Measurements from ENCODE around the gene SULT4A1. TPM values are rescaled to one million over a fixed set of nuclear protein-coding genes. Genes with fewer than 3 reads are reported as not detected.

SULT4A1 gene
- total RNA-seq, 1 experiment from 2014 or later = 8.4 TPM

- H3K27me3 ChIP-seq (ENCODE audit: insufficient read depth, low read length) = peaks cover 51% of the 10 kb centered on the region
- no peaks in the 10 kb centered on the region for H3K4me1 ChIP-seq (ENCODE audit: control insufficient read depth in 1 of 2, insufficient read depth in 2 of 2, low read length in 2 of 2)
- H3K4me2 ChIP-seq (ENCODE audit: low read length) = no peak overlapping the region
- H3K9me3 ChIP-seq (ENCODE audit: control insufficient read depth in 1 of 2, insufficient read depth in 1 of 2, low read depth in 1 of 2, low read length in 2 of 2) = no peaks in the 10 kb centered on the region
- H3K4me3 ChIP-seq (replicated peaks in 1 of 2; ENCODE audit: low read depth in 1 of 2, low read length in 2 of 2) = no peak overlapping the region
- H3K79me2 ChIP-seq (ENCODE audit: insufficient read depth, low read length) = no peaks in the 10 kb centered on the region
- no peaks in the 10 kb centered on the region for H3K9me2 ChIP-seq (ENCODE audit: insufficient read depth)
- ATAC-seq (no peak), DNase-seq (ENCODE audit: low read depth, low spot score) (no peak)
- H3K27ac ChIP-seq (ENCODE audit: low read depth, low read length) = no peak overlapping the region
- RAD21 ChIA-PET (ENCODE audit: low non-redundant PET in 1 of 2, low total read pairs in 2 of 2, uncharacterized antibody in 2 of 2, unreplicated experiment in 2 of 2) = no interaction called here
- no peak overlapping the region for H2AFZ ChIP-seq (ENCODE audit: low read depth, low read length, poor library complexity, severe bottlenecking)
- intact Hi-C loops (cut with micrococcal nuclease) = no loop called here
- no peak for TF ChIP-seq CTCF (IDR thresholded peaks at IDR 0.05 in 2 of 3, conservative IDR thresholded peaks at IDR 0.05 in 1 of 3; ENCODE audit: borderline replicate concordance in 1 of 3, insufficient read depth in 1 of 3, low read depth in 2 of 3, low read length in 2 of 3)
- TF ChIP-seq RAD21 (IDR thresholded peaks at IDR 0.05; ENCODE audit: low read depth) = no peak
- no peaks in the 10 kb centered on the region for H3K36me3 ChIP-seq (ENCODE audit: control insufficient read depth in 1 of 2, insufficient read depth in 2 of 2, low read length in 2 of 2)
- POLR2A ChIA-PET = no interaction called here
- no peak overlapping the region for H3K9ac ChIP-seq (ENCODE audit: low read length)
- CTCF ChIA-PET = no interaction called here
- no TSS peak for BruUV-seq (replicated peaks)
- H4K20me1 ChIP-seq (ENCODE audit: insufficient read depth) = no peaks in the 10 kb centered on the region; the same call in 1 of the 2 replicates
Observed at GRCh38 chr22:43789452-43789851, 72.9 kb downstream of the SULT4A1 start.

- no peak overlapping the region for H3K27ac ChIP-seq (ENCODE audit: low read depth, low read length)
- 0 out of 2 replicates have a peak, but pooled peaks cover 17% of the 10 kb centered on the region for H3K27me3 ChIP-seq (ENCODE audit: insufficient read depth, low read length)
- no peak overlapping the region for H3K4me3 ChIP-seq (replicated peaks in 1 of 2; ENCODE audit: low read depth in 1 of 2, low read length in 2 of 2)
- no peak overlapping the region for H3K9ac ChIP-seq (ENCODE audit: low read length)
- H3K4me1 ChIP-seq (ENCODE audit: control insufficient read depth in 1 of 2, insufficient read depth in 2 of 2, low read length in 2 of 2) = no peaks in the 10 kb centered on the region
- no peaks in the 10 kb centered on the region for H3K79me2 ChIP-seq (ENCODE audit: insufficient read depth, low read length)
- TF ChIP-seq ATF3 (IDR thresholded peaks at IDR 0.05) (no peak), ZBTB33 (IDR thresholded peaks at IDR 0.05; ENCODE audit: extremely low read depth, insufficient replicate concordance, low read length) (no peak), EZH2phosphoT487 (IDR thresholded peaks at IDR 0.05; ENCODE audit: borderline replicate concordance) (no peak), SRF (IDR thresholded peaks at IDR 0.05; ENCODE audit: low read depth) (no peak), CBX3 (IDR thresholded peaks at IDR 0.05; ENCODE audit: low read depth) (no peak), CTCF (IDR thresholded peaks at IDR 0.05 in 2 of 3, conservative IDR thresholded peaks at IDR 0.05 in 1 of 3; ENCODE audit: borderline replicate concordance in 1 of 3, insufficient read depth in 1 of 3, low read depth in 2 of 3, low read length in 2 of 3) (peak in 2 of 3 experiments; percentile 45 to 60; a peak in 4 of 6 replicates), YY1 (IDR thresholded peaks at IDR 0.05; ENCODE audit: extremely low read depth, insufficient replicate concordance, low read depth, low read length) (no peak), MAX (IDR thresholded peaks at IDR 0.05) (no peak), ZNF274 (IDR thresholded peaks at IDR 0.05; ENCODE audit: low read depth, low read length) (no peak)
- H3K4me2 ChIP-seq (ENCODE audit: low read length) = no peak overlapping the region
- ChIA-PET POLR2A (no interaction called here), CTCF (no interaction called here), RAD21 (ENCODE audit: low non-redundant PET in 1 of 2, low total read pairs in 2 of 2, uncharacterized antibody in 2 of 2, unreplicated experiment in 2 of 2) (no interaction called here)
- intact Hi-C loops (cut with micrococcal nuclease) = no loop called here
- H4K20me1 ChIP-seq (ENCODE audit: insufficient read depth) = no peaks in the 10 kb centered on the region; the same call in 1 of the 2 replicates
- no peaks in the 10 kb centered on the region for H3K36me3 ChIP-seq (ENCODE audit: control insufficient read depth in 1 of 2, insufficient read depth in 2 of 2, low read length in 2 of 2)
- no TSS peak for BruUV-seq (replicated peaks)
- no peaks in the 10 kb centered on the region for H3K9me3 ChIP-seq (ENCODE audit: control insufficient read depth in 1 of 2, insufficient read depth in 1 of 2, low read depth in 1 of 2, low read length in 2 of 2)
- no peak overlapping the region for H2AFZ ChIP-seq (ENCODE audit: low read depth, low read length, poor library complexity, severe bottlenecking)
- ATAC-seq (peak; percentile 82), DNase-seq (ENCODE audit: low read depth, low spot score) (peak; percentile 7)
- H3K9me2 ChIP-seq (ENCODE audit: insufficient read depth) = no peaks in the 10 kb centered on the region
Observed at GRCh38 chr22:43783777-43784176, 78.5 kb downstream of the SULT4A1 start.

Data from HCT116 (cell line).